Fibroblast of peridontal ligament (primary cell): ENCODE measurements around the gene GTF3C5.
A peak's percentile ranks its signal among the peaks of the same experiment; 100 is the strongest.

Experiments used
- DNase-seq: peaks from one replicate; pipeline ENCODE4 v3.0.0-alpha.2; 2010; ENCODE audit errors: extremely low read depth

GTF3C5 gene

GRCh38 chr9:133028221-133028620 lies 2.6 kb upstream of the GTF3C5 start:
- no peak for DNase-seq

- DNase-seq = no peak
Measured at GRCh38 chr9:133029994-133030316, 842 bp upstream of the GTF3C5 start.

GRCh38 chr9:133031130-133031422 lies 279 bp downstream of the GTF3C5 start:
- DNase-seq = no peak

GRCh38 chr9:133031496-133031911 lies 707 bp downstream of the GTF3C5 start:
- no peak for DNase-seq

GRCh38 chr9:133032171-133032570 lies 1.4 kb downstream of the GTF3C5 start:
- no peak for DNase-seq

- DNase-seq = no peak
Measured at GRCh38 chr9:133035669-133036068, 4.9 kb downstream of the GTF3C5 start.

GRCh38 chr9:133037775-133038515 lies 7.1 kb downstream of the GTF3C5 start:
- DNase-seq = no peak

GRCh38 chr9:133040892-133041479 lies 10.2 kb downstream of the GTF3C5 start:
- peak; percentile 41 for DNase-seq

- DNase-seq = no peak
Measured at GRCh38 chr9:133041958-133042357, 11.2 kb downstream of the GTF3C5 start.

- DNase-seq = no peak
Measured at GRCh38 chr9:133042676-133043075, 11.9 kb downstream of the GTF3C5 start.

- DNase-seq = no peak
Measured at GRCh38 chr9:133043449-133044035, 12.7 kb downstream of the GTF3C5 start.

GRCh38 chr9:133044125-133044524 lies 13.3 kb downstream of the GTF3C5 start:
- DNase-seq = no peak

- no peak for DNase-seq
Measured at GRCh38 chr9:133044661-133045060, 13.9 kb downstream of the GTF3C5 start.

- DNase-seq = no peak
Measured at GRCh38 chr9:133045132-133045531, 14.3 kb downstream of the GTF3C5 start.

- DNase-seq = no peak
Measured at GRCh38 chr9:133046196-133046899, 15.6 kb downstream of the GTF3C5 start.

- no peak for DNase-seq
Measured at GRCh38 chr9:133046900-133047295, 16.1 kb downstream of the GTF3C5 start.

- DNase-seq = peak; percentile 14
Measured at GRCh38 chr9:133048595-133048994, 17.8 kb downstream of the GTF3C5 start.

- no peak for DNase-seq
Measured at GRCh38 chr9:133049043-133049442, 18.2 kb downstream of the GTF3C5 start.

GRCh38 chr9:133050142-133050541 lies 19.3 kb downstream of the GTF3C5 start:
- no peak for DNase-seq

GRCh38 chr9:133050781-133051180 lies 20.0 kb downstream of the GTF3C5 start:
- DNase-seq = no peak

GRCh38 chr9:133051281-133051900 lies 20.6 kb downstream of the GTF3C5 start:
- DNase-seq = no peak

- no peak for DNase-seq
Measured at GRCh38 chr9:133051966-133052539, 21.3 kb downstream of the GTF3C5 start.
